Measurements from ENCODE around the gene ST6GALNAC3.

The ST6GALNAC3 gene

GRCh38 chr1:76068953-76069561 lies 5.5 kb upstream of the ST6GALNAC3 start:
- no peak for DNase-seq (ENCODE audit: low read depth)
- TF ChIP-seq CTCF (IDR thresholded peaks at IDR 0.05; ENCODE audit: insufficient read depth, low read depth, low read length, missing control alignments), result no peak
- H3K4me3 ChIP-seq (ENCODE audit: low read length), result no peak overlapping the region

DNA sequence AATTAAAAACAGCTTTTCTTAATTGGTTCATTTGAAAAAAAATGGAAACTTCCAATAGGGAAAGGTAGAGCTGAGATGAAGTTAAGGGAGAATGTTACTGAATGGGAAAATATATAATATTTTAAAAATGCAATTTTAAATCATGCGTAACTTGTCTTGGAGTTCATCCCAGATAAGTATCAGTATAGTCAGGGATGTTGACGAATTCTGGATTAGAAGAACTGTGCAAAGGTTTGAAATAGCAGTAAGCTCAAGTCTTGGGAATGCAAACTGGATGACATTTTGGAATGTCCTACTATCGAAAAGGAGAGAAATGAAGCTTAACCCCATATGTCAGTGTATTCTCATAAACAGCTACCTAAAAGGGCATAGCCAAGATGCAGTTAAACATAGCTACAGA lies 4.0 kb upstream of the ST6GALNAC3 start:
- no peak for TF ChIP-seq CTCF (IDR thresholded peaks at IDR 0.05; ENCODE audit: insufficient read depth, low read depth, low read length, missing control alignments)
- DNase-seq (ENCODE audit: low read depth), result no peak
- H3K4me3 ChIP-seq (ENCODE audit: low read length), result no peak overlapping the region

- H3K4me3 ChIP-seq (ENCODE audit: low read length), result no peak overlapping the region
- TF ChIP-seq CTCF (IDR thresholded peaks at IDR 0.05; ENCODE audit: insufficient read depth, low read depth, low read length, missing control alignments), result no peak
- no peak for DNase-seq (ENCODE audit: low read depth)
Measured at GRCh38 chr1:76073481-76073880, 1.1 kb upstream of the ST6GALNAC3 start.

- H3K4me3 ChIP-seq (ENCODE audit: low read length), result peak overlapping the region; percentile 59
- DNase-seq (ENCODE audit: low read depth), result no peak
- TF ChIP-seq CTCF (IDR thresholded peaks at IDR 0.05; ENCODE audit: insufficient read depth, low read depth, low read length, missing control alignments), result no peak
Measured at GRCh38 chr1:76075188-76075489, 593 bp downstream of the ST6GALNAC3 start.

- no peak overlapping the region for H3K4me3 ChIP-seq (ENCODE audit: low read length)
- no peak for TF ChIP-seq CTCF (IDR thresholded peaks at IDR 0.05; ENCODE audit: insufficient read depth, low read depth, low read length, missing control alignments)
- peak; percentile 20 for DNase-seq (ENCODE audit: low read depth)
Measured at GRCh38 chr1:76075877-76076276, 1.3 kb downstream of the ST6GALNAC3 start.

DNA sequence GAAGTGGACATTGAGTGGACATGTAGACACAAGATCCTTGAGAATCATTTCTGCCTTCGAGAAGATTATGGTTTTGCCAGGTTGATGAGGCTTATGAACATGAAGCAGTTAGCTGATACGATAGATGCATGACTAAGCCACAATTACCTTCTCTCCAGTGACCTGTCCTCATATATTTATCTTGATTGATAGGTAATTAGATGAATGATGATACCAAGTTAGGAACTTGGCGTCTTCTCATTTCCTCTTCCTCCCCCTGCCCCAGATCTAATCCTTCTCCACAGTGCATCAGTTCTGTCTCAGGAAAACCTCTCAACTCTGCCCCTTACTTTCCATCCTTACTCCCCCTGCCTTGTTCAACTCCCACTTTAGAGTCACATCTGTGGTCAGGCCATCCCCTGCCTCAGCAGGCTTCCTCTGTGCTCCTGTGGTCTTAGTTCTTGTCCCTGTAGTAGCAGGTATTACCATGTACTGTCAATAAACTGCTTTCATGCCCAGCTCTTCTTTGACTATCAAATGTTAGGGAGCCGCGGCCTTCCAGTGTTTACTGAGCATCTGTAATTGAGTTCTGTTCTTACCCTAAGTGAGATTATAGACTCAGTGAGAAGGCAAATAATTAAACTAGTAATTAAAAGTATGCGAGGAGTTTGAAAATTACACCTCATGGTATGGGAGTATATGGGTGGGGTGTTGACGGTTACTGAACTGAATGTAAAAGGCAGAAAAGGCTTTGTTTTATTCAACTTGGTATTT lies 5.1 kb downstream of the ST6GALNAC3 start:
- H3K4me3 ChIP-seq (ENCODE audit: low read length), result no peak overlapping the region
- no peak for DNase-seq (ENCODE audit: low read depth)
- no peak for TF ChIP-seq CTCF (IDR thresholded peaks at IDR 0.05; ENCODE audit: insufficient read depth, low read depth, low read length, missing control alignments)

Measured in epithelial cell of esophagus (primary cell).